ENCODE data around the gene ACO2.

DNA sequence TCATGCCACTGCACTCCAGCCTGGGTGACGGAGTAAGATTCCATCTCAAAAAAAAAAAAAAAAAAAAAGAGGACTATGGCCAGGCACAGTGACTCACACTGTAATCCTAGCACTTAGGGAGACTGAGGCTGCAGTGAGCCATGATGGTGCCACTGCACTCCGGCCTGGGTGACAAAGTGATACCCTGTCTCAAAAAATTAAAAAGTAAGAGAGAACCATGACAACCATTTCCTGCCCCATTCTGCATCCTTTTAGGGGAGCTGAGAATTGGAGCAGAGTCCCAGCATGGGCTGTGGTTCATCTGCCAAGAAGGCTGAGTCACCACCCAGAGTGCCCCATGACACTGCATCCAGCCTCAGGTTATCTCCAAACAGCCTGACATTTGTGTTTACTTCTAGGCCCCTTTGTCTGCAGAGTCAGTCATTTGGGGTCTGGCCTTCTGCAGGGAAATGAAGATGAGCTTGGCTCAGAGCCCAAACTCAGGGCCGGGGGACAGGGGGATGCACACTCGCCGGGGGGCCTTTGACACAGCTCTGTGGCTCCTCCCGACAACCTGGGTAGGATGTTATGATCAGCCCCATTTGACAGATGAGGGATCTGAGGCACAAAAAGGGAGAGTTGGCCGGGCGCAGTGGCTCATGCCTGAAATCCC, 96.6 kb downstream of the ACO2 start:
- TF ChIP-seq ZNF274 (IDR thresholded peaks at IDR 0.05; ENCODE audit: insufficient read depth, insufficient read length) (no peak), CHD4 (IDR thresholded peaks at IDR 0.05) (no peak), EZH2 (IDR thresholded peaks at IDR 0.05; ENCODE audit: borderline replicate concordance, control insufficient read depth, low read depth, low read length) (no peak), TCF12 (IDR thresholded peaks at IDR 0.05; ENCODE audit: low read depth, low read length) (no peak)
- TF ChIP-seq, protein P1, sequence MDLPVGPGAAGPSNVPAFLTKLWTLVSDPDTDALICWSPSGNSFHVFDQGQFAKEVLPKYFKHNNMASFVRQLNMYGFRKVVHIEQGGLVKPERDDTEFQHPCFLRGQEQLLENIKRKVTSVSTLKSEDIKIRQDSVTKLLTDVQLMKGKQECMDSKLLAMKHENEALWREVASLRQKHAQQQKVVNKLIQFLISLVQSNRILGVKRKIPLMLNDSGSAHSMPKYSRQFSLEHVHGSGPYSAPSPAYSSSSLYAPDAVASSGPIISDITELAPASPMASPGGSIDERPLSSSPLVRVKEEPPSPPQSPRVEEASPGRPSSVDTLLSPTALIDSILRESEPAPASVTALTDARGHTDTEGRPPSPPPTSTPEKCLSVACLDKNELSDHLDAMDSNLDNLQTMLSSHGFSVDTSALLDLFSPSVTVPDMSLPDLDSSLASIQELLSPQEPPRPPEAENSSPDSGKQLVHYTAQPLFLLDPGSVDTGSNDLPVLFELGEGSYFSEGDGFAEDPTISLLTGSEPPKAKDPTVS (IDR thresholded peaks at IDR 0.05; ENCODE audit: low read depth, low read length) = no peak

Measured in GM12878 (cell line).